ENCODE results near the gene ZNF429.
"Not testable (repeated sequence)": the region's sequence is repeated elsewhere in the genome, so short reads cannot be mapped to it uniquely, and the experiment has no call there.

ZNF429 gene

GRCh38 chr19:21593502-21593901 is 88.1 kb downstream of the ZNF429 start:
- DNase-seq, result no peak

DNA sequence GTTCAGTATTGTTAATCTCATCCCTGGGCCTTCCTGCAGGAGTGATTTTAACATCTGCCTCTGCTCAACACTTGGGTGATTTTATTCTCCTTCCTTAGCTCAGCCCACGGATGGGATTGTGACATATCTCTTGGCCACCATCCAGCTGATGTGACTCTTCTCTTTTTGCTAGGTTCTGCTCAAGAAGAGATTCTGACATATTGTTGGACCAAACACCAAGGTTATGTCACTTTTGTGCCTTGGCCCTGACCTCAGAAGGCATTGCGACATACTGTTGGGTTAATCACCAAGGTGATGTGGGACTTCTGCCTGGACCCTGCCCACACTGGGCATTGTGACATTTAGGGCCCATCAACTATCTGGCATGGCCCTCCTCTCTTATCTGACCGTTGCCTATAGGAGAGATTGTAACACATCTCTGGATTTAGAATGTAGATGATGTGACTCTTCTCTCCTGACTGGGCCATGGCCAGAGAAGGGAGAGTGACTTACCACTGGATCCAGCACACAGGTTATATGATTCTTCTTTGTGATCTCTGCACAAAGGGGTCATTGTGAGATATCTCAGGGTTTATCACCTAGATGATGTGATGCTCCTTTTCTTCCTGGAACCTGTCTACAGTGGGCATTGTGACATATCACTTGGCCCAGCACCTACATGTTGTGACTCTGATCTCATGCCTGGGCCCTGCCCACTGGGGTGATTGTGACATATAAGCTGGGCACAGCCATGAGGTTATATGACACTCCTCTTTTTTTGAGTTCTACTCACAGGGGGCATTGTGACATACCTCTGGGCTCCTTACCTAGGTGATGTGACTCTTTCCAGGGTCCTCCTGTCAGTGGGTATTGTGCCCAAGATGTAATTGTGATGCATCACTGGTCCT is 88.8 kb downstream of the ZNF429 start:
- no peak for DNase-seq

- no peak for DNase-seq
These were observed 89.8 kb downstream of the ZNF429 start for GRCh38 chr19:21595185-21595584.

GRCh38 chr19:21602082-21602658 is 96.8 kb downstream of the ZNF429 start:
- no peak for DNase-seq

GRCh38 chr19:21602659-21603430 is 97.4 kb downstream of the ZNF429 start:
- not testable (repeated sequence) for DNase-seq

DNA sequence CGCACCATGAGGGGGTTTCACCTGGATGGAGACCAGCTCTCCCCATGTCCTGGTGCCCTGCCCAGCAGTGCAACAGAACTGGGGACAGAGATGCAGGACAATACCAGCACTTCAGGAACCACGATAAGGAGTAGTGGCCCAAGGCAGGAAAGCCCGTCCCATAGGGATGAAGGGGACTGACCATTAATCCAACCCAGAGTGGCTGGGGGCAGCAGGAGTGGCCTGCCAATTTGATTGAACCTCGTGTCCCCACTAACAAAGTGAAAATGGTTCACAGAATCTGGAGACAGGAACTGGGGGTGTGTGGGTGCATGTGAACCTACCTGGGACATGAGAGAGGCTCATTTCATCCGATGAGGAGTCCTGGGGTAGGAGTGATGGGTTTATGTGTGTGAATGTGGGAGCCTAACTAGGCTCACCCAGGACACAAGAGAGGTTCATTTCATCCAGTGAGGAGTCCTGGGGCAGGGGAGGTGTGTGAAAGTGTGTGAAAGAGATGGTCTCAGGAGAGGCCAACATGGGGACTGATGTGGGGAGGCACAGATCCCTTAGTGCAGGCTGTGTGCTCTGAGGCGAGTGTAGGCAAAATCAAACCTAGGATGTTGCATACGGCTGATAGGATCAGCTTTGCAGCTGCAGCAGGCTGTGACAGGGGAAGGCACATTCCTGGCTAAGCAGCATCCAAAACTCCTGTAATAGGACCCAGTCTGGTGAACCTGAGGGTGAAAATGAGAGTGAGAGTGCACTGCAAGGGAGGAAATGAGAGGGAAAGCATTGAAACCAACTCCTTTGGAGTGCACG is 98.2 kb downstream of the ZNF429 start:
- no peak for DNase-seq

GRCh38 chr19:21604351-21604926 is 99.0 kb downstream of the ZNF429 start:
- DNase-seq, result peak in 1 of 5 experiments; percentile 35
